GM20000 (cell line): ENCODE results near the gene MAP2K2.

Experiments used
- DNase-seq: peaks from one replicate; pipeline ENCODE4 v3.0.0; 2012; ENCODE audit warnings: low spot score
- CTCF ChIP-seq: IDR thresholded peaks from 2 replicates; pipeline ENCODE4 v1.5.1; 2012; ENCODE audit warnings: mild to moderate bottlenecking, control low read depth; ENCODE audit errors: extremely low read depth, missing control alignments

MAP2K2 gene

GRCh38 chr19:4059453-4059871, 64.5 kb downstream of the MAP2K2 start:
- DNase-seq: no peak
- no peak for TF ChIP-seq CTCF

DNA sequence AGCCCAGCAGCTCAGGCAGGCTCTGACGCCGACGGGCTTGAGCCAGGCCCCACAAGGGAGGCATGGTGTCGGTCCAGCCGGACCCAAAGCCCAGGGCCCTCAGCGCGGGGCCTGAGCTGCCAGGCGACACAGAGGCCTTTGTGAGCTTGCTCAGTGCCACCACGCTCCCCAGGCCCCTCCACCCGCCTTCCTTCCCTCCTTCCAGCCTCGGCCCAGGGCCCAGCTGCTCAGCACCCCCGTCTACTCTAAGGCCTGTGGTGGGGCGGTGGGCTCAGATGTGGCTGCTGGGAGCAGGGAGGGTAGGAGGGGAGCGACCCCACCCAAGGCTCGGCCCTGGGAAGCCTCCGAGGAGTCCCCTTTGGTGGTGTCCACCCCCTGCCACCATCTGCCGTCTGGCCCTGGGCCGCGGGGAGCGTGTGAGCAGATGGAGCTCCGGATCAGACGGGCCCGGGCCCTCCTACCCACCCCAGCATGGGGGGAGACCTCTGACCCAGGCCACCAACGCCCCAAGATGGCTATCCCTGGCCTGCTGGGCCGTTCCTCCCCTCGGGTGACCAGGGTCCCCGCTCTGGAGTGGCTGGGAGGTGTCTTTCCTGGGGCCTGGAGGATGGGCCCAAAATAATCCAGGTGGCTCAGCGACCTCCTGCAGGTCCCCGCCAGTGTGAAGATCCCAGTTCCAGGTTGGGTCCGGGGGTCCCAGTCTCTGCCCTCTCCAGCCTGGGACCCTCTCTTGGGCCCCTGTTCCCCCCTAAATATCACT, 65.0 kb downstream of the MAP2K2 start:
- TF ChIP-seq CTCF: no peak
- no peak for DNase-seq

GRCh38 chr19:4057931-4058692, 65.8 kb downstream of the MAP2K2 start:
- no peak for TF ChIP-seq CTCF
- DNase-seq: no peak

GRCh38 chr19:4055209-4055552, 68.7 kb downstream of the MAP2K2 start:
- DNase-seq: no peak
- no peak for TF ChIP-seq CTCF

- no peak for TF ChIP-seq CTCF
These were observed 69.3 kb downstream of the MAP2K2 start for GRCh38 chr19:4054441-4055208.

DNA sequence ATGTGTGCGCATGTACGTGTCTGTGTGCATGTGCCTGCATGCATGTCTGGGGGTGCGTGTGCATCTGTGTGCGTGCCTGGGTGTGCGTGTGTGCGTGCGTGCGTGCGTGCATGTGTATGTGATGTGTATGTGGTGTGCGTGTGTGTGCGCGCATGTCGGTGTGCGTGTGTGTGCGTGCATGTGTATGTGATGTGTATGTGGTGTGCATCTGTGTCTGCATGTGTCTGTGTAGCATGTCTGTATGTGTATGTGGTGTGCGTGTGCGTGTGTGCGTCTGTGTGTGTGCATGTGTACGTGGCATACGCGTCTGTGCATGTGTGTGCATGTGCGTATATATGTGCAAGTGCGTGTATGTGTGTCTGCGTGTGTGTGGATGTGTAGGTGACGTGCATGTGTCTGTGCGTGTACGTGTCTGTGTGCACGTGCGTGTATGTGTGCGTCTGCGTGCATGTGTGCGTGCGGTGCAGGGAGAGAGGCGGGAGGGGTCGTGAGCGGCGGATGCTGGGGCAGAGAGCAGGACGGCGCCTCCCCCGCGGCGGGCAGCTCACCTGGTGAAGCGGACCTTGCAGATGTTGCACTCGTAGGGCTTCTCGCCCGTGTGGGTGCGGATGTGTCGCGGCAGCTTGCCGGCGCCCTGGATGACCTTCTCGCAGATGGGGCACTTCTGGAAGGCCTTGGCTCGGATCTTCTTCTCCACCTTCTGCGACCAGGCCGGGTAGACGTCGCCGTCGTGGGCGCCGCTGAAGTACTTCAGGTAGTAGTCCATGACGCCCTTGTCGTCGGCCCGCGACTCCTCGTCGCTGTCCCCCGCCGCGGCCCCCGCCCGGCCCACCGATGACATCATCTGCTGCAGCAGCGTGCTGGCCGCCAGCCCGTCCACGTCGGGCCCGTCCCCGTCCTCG, 70.2 kb downstream of the MAP2K2 start:
- no peak for DNase-seq
- TF ChIP-seq CTCF: no peak

More at GRCh38 chr19:4054441-4055208, 69.3 kb downstream of the MAP2K2 start:
- DNase-seq: no peak
